ENCODE measurements around the gene PSAPL1.

The PSAPL1 gene

DNA sequence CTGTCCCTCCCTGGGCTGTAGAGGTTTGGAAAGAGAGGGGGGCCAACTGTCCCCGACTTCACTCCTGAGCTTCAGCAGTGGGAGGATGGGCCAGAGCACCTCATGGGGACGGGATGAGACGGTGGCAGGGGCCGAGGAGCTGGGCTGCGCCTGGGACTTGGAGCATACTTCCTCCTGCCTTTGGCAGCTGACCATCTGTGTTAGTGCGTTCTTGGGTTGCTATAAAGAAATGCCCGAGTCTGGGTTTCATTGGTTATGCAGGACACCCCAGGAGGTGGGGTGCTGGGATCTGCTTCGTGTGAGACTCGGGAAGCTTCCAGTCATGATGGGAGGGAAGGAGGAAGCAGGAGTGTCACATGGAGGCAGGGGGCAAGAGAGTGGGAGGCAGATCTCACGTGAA is 7.4 kb downstream of the PSAPL1 start:
- TF ChIP-seq, protein P1, sequence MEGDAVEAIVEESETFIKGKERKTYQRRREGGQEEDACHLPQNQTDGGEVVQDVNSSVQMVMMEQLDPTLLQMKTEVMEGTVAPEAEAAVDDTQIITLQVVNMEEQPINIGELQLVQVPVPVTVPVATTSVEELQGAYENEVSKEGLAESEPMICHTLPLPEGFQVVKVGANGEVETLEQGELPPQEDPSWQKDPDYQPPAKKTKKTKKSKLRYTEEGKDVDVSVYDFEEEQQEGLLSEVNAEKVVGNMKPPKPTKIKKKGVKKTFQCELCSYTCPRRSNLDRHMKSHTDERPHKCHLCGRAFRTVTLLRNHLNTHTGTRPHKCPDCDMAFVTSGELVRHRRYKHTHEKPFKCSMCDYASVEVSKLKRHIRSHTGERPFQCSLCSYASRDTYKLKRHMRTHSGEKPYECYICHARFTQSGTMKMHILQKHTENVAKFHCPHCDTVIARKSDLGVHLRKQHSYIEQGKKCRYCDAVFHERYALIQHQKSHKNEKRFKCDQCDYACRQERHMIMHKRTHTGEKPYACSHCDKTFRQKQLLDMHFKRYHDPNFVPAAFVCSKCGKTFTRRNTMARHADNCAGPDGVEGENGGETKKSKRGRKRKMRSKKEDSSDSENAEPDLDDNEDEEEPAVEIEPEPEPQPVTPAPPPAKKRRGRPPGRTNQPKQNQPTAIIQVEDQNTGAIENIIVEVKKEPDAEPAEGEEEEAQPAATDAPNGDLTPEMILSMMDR (IDR thresholded peaks at IDR 0.05; ENCODE audit: control insufficient read depth, insufficient read depth, low read depth, low read length, missing control alignments) = no peak
- H3K4me3 ChIP-seq (ENCODE audit: control insufficient read depth, low read depth, low read length) = no peak overlapping the region
- DNase-seq (ENCODE audit: low read depth) = no peak

DNA sequence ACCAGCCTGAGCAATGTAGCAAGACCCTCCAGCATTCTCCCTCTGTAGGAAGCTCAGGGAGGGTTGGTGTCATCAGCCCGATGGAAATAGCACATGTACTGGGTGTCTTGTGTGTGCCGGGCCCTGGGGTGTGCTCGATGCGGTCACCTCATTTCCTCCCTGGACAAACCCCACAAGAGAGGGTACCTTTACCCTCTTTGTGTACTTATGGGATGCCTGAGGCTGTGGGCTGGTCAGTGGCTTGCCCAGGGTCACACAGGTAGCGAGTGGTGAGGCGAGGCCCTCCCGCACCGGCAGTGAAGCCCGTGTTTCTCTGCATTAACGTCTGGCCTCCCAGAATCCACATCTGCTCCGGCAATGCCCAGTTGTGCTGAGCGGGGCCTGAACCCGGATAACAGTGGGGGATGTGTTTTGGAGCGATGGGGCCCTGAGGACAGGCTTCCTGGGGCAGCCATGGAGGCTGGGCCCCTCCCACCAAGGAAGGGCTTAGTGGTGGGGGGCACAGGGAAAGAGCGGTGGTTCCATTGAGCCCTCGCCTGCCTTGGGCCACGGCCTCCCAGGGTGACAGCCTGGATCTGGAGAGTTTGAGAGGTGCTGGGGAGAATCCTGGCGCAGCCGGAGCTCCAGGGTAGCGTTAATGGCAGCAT is 8.1 kb downstream of the PSAPL1 start:
- no peak overlapping the region for H3K4me3 ChIP-seq (ENCODE audit: control insufficient read depth, low read depth, low read length)
- no peak for DNase-seq (ENCODE audit: low read depth)
- TF ChIP-seq, protein P1 (IDR thresholded peaks at IDR 0.05; ENCODE audit: control insufficient read depth, insufficient read depth, low read depth, low read length, missing control alignments) = no peak

DNA sequence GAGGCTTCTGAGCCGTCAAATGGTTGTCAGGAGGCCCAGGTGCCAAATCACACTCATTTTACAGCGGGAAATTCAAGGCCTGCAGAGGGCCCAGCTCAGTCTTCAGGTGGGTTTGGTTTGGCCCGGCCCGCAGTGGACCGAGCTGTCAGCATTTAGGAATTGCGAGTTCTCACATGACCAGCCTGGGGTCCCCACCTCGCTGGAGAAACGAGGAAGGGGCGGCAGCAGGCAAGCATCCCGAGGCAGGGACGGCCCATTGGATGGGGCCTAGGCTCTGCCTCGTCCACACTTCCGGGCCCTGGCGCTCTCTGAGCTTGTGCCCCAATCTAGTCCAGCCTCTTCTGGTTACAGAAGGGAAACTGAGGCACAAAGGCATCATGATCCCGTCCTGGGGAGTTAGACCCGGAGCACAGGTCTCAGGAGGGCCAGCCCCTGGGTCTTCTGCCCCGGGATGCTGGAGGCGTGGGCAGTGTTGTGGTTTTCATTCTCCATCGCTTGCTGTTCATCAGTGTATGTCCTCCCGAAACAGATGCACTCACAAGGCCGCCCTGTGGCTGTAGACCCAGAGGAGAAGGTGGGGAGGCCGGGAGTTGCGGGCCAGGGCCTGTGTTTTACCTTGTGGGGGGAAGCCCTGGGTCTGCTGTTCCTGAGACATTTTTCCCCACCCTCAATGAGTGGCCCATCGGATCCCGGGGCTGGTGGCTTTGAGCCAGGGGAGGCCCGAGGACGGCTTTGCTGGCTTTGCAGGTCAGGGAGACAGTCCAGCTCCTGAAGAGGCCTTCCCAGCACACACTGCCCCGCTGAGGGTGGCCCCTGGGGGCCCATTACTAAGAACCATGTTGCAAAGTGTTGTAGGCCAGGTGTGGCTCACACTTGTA is 8.9 kb downstream of the PSAPL1 start:
- H3K4me3 ChIP-seq (ENCODE audit: control insufficient read depth, low read depth, low read length) = no peak overlapping the region
- no peak for DNase-seq (ENCODE audit: low read depth)
- TF ChIP-seq, protein P1 (IDR thresholded peaks at IDR 0.05; ENCODE audit: control insufficient read depth, insufficient read depth, low read depth, low read length, missing control alignments) = no peak

DNA sequence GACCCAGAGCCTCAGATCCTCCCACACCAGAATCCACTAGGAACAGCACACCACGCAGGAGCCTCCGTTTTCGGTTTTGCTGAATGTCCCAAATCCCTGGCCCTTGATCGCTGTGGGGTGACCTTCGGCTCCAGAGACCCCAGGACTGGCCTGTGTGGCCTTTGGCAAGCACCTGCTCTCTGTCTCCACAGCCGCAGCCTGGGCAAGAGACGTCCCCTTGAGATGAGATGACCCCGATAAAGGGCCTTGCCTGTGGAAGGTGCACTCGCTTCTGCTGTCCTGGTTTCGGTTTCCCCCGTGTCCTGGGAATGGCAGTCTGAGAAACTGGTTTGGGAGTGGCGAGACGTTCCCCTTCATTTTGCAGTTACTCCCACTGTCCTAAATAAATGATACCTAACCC is 9.6 kb downstream of the PSAPL1 start:
- no peak overlapping the region for H3K4me3 ChIP-seq (ENCODE audit: control insufficient read depth, low read depth, low read length)
- no peak for DNase-seq (ENCODE audit: low read depth)

DNA sequence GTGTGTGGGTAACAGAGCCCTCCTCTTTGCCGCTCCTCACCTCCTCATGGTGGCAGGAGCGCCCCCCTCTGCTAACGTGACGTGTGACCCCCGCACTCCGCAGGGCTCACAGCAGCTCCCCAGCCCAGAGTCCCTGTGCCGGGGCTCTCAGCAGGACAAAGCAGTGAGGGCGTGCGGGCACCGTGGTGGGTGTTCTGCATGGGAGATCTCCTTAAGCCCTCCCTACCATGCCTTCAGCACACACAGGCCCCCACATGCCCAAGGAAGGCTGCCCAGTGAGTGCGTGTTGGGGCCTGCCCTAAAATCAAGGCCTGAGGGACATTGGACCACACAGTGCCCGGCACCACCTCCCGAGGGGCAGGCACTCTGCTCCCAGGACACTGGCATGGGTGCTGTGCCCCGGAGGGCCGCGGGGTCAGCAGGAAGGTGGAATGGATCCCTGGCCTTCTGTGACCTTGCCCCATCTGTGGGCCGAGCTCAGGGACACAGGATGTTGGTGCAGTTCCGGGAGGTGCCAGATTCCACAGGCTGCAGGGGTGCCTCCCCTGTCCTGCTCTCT is 10.1 kb downstream of the PSAPL1 start:
- H3K4me3 ChIP-seq (ENCODE audit: control insufficient read depth, low read depth, low read length) = no peak overlapping the region
- no peak for DNase-seq (ENCODE audit: low read depth)
- TF ChIP-seq, protein P1 (IDR thresholded peaks at IDR 0.05; ENCODE audit: control insufficient read depth, insufficient read depth, low read depth, low read length, missing control alignments) = no peak

More for the DNA sequence above, 9.6 kb downstream of the PSAPL1 start:
- TF ChIP-seq, protein P1 (IDR thresholded peaks at IDR 0.05; ENCODE audit: control insufficient read depth, insufficient read depth, low read depth, low read length, missing control alignments) = no peak

DNA sequence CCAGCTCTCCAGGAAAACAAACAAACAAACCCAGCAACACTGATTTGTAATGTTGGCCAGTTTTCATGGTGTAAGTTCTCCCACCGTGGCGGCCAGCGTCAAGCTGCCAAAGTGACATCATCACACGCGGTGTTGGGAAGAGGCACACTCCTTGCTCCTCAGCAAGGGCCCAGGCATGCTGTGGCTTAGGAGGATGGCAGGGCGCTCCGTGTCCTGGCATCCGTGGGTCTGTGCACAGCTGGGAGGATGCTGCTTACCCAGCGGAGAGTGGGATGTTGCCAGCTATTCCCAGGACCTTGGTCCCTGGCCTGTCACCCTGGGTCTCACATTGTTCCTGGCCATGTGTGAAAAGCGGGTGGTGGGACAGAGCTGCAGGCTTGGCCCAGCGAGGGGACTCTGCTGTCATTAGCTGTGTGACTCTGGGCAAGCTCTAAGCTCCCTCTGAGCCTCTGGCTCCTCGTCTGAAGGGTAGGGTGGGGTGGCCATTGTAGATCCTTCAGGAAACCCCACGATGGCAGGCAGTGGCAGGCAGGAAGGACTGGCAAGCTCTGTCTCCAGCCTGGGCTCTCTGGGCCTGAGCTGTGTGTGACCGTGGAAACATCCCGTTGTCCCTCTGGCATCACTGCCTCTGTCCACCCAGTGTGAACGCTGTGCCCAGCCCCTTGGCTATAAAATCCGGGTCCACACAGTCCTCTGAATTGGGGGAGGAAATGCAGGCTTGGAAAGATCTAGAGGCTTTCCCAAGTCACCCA is 10.8 kb downstream of the PSAPL1 start:
- TF ChIP-seq, protein P1 (IDR thresholded peaks at IDR 0.05; ENCODE audit: control insufficient read depth, insufficient read depth, low read depth, low read length, missing control alignments) = no peak
- no peak for DNase-seq (ENCODE audit: low read depth)
- H3K4me3 ChIP-seq (ENCODE audit: control insufficient read depth, low read depth, low read length) = no peak overlapping the region

Data from AG09309 (cell line).